Ishikawa (cell line): ENCODE results near the gene USHBP1.

Experiments
- CEBPB ChIP-seq: IDR thresholded peaks from 2 replicates; pipeline ENCODE4 v1.6.1; 2012
- CREB1 ChIP-seq: IDR thresholded peaks from 2 replicates; pipeline ENCODE4 v1.6.1; 2012; ENCODE audit warnings: low read depth
- EGR1 ChIP-seq: IDR thresholded peaks from 2 replicates; pipeline ENCODE4 v1.6.1; 2012
- EP300 ChIP-seq: IDR thresholded peaks from 2 replicates; pipeline ENCODE4 v1.6.1; 2012; ENCODE audit warnings: borderline replicate concordance
- FOXM1 ChIP-seq: IDR thresholded peaks from 2 replicates; pipeline ENCODE4 v1.6.1; 2012; ENCODE audit warnings: low read depth, borderline replicate concordance
- NFIC ChIP-seq: IDR thresholded peaks from 2 replicates; pipeline ENCODE4 v1.6.1; 2012
- RAD21 ChIP-seq: IDR thresholded peaks from 2 replicates; pipeline ENCODE4 v1.6.1; 2012; ENCODE audit warnings: low read depth
- TAF1 ChIP-seq: IDR thresholded peaks from 2 replicates; pipeline ENCODE4 v1.6.1; 2012; ENCODE audit warnings: low read depth, mild to moderate bottlenecking
- TCF12 ChIP-seq: IDR thresholded peaks from 2 replicates; pipeline ENCODE4 v1.6.1; 2012; ENCODE audit warnings: low read depth
- TEAD4 ChIP-seq: IDR thresholded peaks from 2 replicates; pipeline ENCODE4 v1.6.1; 2012
- YY1 ChIP-seq: IDR thresholded peaks from 2 replicates; pipeline ENCODE4 v1.6.1; 2012; ENCODE audit warnings: low read depth
- ZBTB7A ChIP-seq: IDR thresholded peaks from 2 replicates; pipeline ENCODE4 v1.6.1; 2012; ENCODE audit warnings: low read depth
- TF ChIP-seq, protein P1 (sequence below): IDR thresholded peaks from 2 replicates; pipeline ENCODE4 v1.6.1; 2012
- TF ChIP-seq, protein P2 (sequence below): IDR thresholded peaks from 2 replicates; pipeline ENCODE4 v1.6.1; 2012
- TF ChIP-seq, protein P3 (sequence below): IDR thresholded peaks from 2 replicates; pipeline ENCODE4 v1.6.1; 2012; ENCODE audit warnings: low read depth, mild to moderate bottlenecking

Gene USHBP1

DNA sequence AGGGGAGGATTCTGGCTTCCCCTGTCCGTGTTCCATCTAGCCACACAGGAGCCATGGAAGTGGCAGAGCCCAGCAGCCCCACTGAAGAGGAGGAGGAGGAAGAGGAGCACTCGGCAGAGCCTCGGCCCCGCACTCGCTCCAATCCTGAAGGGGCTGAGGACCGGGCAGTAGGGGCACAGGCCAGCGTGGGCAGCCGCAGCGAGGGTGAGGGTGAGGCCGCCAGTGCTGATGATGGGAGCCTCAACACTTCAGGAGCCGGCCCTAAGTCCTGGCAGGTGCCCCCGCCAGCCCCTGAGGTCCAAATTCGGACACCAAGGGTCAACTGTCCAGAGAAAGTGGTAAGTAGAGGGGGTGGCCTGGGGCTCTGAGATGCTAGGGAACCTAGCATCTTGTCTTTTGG is 4.2 kb upstream of the USHBP1 start:
- TF ChIP-seq, protein P1, sequence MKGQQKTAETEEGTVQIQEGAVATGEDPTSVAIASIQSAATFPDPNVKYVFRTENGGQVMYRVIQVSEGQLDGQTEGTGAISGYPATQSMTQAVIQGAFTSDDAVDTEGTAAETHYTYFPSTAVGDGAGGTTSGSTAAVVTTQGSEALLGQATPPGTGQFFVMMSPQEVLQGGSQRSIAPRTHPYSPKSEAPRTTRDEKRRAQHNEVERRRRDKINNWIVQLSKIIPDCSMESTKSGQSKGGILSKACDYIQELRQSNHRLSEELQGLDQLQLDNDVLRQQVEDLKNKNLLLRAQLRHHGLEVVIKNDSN = no peak
- TF ChIP-seq, protein P2, sequence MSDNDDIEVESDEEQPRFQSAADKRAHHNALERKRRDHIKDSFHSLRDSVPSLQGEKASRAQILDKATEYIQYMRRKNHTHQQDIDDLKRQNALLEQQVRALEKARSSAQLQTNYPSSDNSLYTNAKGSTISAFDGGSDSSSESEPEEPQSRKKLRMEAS = no peak
- TF ChIP-seq, protein P3, sequence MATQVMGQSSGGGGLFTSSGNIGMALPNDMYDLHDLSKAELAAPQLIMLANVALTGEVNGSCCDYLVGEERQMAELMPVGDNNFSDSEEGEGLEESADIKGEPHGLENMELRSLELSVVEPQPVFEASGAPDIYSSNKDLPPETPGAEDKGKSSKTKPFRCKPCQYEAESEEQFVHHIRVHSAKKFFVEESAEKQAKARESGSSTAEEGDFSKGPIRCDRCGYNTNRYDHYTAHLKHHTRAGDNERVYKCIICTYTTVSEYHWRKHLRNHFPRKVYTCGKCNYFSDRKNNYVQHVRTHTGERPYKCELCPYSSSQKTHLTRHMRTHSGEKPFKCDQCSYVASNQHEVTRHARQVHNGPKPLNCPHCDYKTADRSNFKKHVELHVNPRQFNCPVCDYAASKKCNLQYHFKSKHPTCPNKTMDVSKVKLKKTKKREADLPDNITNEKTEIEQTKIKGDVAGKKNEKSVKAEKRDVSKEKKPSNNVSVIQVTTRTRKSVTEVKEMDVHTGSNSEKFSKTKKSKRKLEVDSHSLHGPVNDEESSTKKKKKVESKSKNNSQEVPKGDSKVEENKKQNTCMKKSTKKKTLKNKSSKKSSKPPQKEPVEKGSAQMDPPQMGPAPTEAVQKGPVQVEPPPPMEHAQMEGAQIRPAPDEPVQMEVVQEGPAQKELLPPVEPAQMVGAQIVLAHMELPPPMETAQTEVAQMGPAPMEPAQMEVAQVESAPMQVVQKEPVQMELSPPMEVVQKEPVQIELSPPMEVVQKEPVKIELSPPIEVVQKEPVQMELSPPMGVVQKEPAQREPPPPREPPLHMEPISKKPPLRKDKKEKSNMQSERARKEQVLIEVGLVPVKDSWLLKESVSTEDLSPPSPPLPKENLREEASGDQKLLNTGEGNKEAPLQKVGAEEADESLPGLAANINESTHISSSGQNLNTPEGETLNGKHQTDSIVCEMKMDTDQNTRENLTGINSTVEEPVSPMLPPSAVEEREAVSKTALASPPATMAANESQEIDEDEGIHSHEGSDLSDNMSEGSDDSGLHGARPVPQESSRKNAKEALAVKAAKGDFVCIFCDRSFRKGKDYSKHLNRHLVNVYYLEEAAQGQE = no peak
- TF ChIP-seq EGR1 = no peak
- no peak for TF ChIP-seq TCF12
- no peak for TF ChIP-seq RAD21
- no peak for TF ChIP-seq EP300
- TF ChIP-seq TEAD4 = no peak
- TF ChIP-seq TAF1 = no peak
- no peak for TF ChIP-seq CEBPB
- no peak for TF ChIP-seq NFIC
- TF ChIP-seq CREB1 = no peak
- TF ChIP-seq YY1 = no peak
- no peak for TF ChIP-seq FOXM1
- TF ChIP-seq ZBTB7A = no peak

GRCh38 chr19:17266975-17267788 is 2.6 kb upstream of the USHBP1 start, which contains the start of gene BABAM1:
Gene BABAM1 (plus strand): TSS chr19:17267443. CDS start chr19:17268807, 1,364 bp downstream.
- TF ChIP-seq CREB1 = peak; percentile 69; the same call in 1 of the 2 replicates
- TF ChIP-seq, protein P3 = 0 out of 2 replicates have a peak, but pooled peaks have one; percentile 26
- TF ChIP-seq, protein P1 = 0 out of 2 replicates have a peak, but pooled peaks have one; percentile 10
- 0 out of 2 replicates have a peak, but pooled peaks have one; percentile 28 for TF ChIP-seq NFIC
- no peak for TF ChIP-seq CEBPB
- TF ChIP-seq FOXM1 = peak; percentile 81; the same call in 1 of the 2 replicates
- TF ChIP-seq TEAD4 = no peak
- no peak for TF ChIP-seq ZBTB7A
- peak; percentile 44; the same call in 1 of the 2 replicates for TF ChIP-seq EGR1
- TF ChIP-seq, protein P2 = no peak
- TF ChIP-seq RAD21 = no peak
- TF ChIP-seq TCF12 = peak; percentile 75
- peak; percentile 32; the same call in 1 of the 2 replicates for TF ChIP-seq EP300
- TF ChIP-seq TAF1 = peak; percentile 96
- peak; percentile 98 for TF ChIP-seq YY1

GRCh38 chr19:17266589-17266974 is 2.0 kb upstream of the USHBP1 start:
- TF ChIP-seq, protein P2 = no peak
- TF ChIP-seq CREB1 (no peak), NFIC (no peak), RAD21 (no peak), YY1 (no peak), TAF1 (no peak), EP300 (no peak)
- TF ChIP-seq, protein P3 = no peak

DNA sequence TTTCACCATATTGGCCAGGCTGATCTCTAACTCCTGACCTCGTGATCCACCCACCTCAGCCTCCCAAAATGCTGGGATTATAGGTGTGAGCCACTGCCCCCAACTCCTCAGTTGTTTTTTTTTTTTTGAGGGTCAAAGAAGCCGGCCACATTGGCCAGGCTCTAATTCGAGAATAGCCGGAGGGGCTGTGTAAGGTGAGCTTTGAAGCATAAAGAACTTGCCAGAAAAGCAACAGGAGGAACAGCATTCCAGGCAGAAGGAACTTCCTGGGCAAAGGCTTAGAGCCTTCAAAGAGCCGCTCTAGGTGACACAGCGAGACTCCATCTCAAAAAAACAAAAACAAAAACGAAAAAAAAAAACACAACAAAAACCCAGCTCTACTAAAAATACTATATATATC is 1.5 kb upstream of the USHBP1 start:
- TF ChIP-seq EGR1 (no peak), TEAD4 (no peak), TAF1 (no peak), EP300 (no peak), TCF12 (no peak), FOXM1 (no peak), CEBPB (no peak), ZBTB7A (no peak), YY1 (no peak), NFIC (no peak), RAD21 (no peak), CREB1 (no peak)
- TF ChIP-seq, protein P3 = no peak
- TF ChIP-seq, protein P1 = no peak
- TF ChIP-seq, protein P2 = no peak
